ENCODE data around the gene GOLGA6L7. TPM values are rescaled to one million over a fixed set of nuclear protein-coding genes. Genes with fewer than 3 reads are reported as not detected.

The GOLGA6L7 gene, protein sequence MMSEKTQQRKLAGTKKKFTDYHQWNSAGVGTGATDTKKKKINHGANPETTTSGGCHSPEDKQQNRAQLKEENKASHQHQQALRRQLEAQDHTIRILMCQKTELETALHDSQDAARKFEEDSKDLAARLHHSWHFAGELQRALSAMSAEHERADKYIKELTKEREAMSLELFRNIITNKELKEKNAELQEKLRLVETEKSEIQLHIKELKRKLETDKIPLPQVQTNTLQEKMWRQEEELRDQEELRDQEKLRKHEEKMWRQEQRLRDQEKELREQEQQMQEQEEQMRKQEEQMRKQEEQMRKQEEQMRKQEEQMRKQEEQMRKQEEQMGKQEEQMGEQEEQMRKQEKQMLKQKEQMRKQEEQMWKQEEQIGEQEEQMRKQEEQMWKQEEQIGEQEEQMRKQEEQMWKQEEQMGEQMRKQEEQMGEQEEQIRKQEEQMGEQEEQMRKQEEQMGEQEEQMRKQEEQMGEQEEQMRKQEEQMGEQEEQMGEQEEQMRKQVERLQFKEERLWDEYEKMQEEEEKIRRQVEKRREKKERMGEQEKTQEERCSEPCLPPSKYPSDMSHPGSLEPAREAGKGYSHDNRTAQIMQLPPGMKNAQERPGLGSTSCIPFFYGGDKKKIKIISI
- not detected in 2 replicates for total RNA-seq

DNA sequence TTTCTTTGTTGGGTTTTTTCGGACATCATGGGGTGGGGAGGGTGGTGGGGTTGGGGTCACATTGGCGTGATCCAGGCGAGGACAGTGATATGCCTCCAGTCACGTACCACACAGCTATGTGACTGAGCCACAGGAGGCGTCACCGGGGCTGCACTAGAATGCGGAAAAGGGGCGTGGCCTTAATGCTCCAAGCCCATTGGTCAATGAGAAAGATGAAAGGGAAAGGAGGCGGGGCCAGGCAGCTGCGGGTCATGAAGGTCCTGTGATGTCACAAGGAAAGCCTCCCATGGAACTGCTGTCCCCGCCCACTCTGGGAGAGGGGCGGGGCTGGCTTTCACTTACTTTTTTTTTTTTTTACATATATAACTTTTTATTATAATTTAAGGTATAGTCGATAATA lies at the start of gene GOLGA6L7:
Gene GOLGA6L7, minus strand, starts transcription at position 124 of the 400 bp plus-strand sequence. Its CDS starts 95 bp downstream, at position 29.

DNA sequence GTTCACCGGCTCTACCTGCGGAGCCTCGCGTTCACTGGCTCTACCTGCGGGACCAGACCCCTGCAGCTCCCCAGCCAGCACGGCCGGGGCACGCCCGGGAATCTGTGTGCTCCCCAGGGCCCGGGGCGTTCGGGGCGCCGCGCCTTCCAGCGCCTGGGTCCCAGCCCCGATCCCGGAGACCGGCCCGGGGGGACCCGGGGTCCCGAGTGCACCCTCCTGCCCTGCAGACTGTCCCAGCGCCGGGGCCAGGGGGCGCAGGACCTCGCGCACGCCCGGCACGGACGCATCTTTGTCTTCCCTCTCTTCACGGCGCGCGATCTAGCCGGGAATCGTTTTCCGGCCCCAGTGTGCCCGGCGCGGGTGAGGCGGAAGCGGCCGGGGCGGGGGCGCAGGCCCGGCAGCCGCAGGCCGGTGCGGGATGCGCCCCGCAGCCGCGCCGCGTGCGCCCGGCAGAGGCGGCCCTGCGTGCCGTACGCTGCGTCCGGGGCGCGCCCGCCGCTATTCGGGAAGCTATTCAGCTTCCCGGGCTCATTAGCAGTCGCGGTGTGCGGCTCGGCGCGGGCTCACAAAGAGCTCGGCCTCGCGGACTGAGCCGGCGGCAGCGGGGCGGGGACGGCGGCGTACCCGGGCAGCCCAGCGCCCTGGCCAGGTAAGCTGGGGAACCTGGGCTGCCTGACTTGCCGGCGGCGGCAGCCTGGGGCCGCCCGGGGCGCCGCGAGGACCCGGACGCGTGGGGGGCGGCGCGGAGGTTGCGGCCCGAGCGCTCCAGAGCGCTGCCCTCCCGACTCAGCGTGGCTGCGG lies 37.4 kb upstream of the GOLGA6L7 start, which contains the start of gene APBA2:
Gene APBA2, plus strand, starts transcription at position 345 of the 801 bp plus-strand sequence. CDS start 167,911 bp downstream, outside the sequence.

Other genes with a start within 250 kb of the GOLGA6L7 start
- gene GOLGA8M, start 136.2 kb downstream of the GOLGA6L7 start, total RNA-seq, result 0.19 and 0.56 TPM in 2 replicates
- 12.1 and 13.8 TPM in 2 replicates for gene APBA2, start 37.3 kb upstream of the GOLGA6L7 start, total RNA-seq

Data from regular cardiac myocyte (primary cell).